ENCODE measurements around the gene MLXIP.
"Not testable (repeated sequence)": the region's sequence is repeated elsewhere in the genome, so short reads cannot be mapped to it uniquely, and the experiment has no call there.

MLXIP gene

DNA sequence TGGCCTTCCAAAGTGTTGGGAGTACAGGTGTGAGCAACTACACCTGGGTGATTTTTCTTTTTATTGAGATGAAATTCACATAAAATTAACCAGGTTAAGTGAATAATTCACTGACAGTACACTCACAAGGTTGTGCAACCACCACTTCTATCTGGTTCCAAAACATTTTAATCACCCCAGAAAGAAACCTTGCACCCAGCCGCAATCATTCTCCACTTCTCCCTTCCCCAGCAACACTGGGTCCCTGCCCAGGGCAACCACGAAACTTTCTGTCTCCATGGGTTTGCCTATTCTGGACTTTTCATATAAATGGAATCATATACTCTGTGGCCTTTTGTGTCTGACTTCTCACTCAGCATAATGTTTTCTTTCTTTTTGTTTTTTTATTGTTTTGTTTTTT lies 26.3 kb upstream of the MLXIP start:
- DNase-seq (ENCODE audit: low read depth) = no peak

DNA sequence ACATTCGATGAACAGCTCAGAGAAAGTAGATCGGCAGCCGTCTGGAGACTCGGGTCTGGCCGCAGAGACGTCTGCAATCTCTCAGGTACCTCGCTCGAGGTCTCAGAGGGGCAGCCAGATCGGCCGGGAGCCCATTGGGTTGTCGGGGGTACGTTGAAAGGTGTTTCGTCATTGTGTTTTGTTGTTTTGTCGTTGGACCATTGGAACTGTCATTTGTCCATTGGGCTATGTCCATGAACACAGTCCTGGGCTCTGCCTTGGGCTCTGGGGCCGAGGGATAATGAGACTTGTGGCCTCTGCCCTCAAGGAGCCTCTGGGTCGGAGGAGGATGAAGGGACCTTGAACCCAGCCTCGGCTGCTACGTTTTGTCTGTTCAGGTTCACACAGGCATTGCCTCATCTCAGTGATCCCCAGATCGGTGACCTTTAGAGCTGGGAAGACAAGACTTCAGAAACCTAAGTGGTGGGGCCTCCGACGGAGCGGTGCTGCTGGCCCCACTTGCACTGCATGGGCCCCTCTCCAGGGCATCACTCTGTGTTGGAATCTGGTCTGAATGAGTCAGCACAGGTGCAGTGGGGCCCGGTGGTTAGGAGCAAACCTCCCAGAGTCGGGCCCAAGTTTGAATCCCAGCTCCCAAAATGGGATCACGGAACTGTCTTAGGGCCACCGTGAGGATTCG lies 23.6 kb upstream of the MLXIP start:
- no peak for DNase-seq (ENCODE audit: low read depth)

DNA sequence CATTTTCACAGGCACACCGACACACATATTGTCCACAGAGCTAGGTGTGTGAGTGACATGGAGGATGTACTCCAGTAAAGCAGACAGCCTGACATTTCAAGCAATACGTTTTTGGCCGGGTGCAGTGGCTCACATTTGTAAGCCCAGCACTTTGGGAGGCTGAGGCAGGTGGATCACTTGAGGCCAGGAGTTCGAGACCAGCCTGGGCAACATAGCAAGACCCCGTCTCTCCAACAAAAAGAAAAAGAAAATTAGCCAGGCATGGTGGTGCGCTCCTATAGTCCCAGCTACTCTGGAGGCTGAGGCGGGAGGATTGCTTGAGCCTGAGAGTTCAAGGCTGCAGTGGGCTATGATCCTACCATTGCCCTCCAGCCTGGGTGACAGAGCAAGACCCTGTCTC lies 22.1 kb upstream of the MLXIP start:
- not testable (repeated sequence) for DNase-seq (ENCODE audit: low read depth)

DNA sequence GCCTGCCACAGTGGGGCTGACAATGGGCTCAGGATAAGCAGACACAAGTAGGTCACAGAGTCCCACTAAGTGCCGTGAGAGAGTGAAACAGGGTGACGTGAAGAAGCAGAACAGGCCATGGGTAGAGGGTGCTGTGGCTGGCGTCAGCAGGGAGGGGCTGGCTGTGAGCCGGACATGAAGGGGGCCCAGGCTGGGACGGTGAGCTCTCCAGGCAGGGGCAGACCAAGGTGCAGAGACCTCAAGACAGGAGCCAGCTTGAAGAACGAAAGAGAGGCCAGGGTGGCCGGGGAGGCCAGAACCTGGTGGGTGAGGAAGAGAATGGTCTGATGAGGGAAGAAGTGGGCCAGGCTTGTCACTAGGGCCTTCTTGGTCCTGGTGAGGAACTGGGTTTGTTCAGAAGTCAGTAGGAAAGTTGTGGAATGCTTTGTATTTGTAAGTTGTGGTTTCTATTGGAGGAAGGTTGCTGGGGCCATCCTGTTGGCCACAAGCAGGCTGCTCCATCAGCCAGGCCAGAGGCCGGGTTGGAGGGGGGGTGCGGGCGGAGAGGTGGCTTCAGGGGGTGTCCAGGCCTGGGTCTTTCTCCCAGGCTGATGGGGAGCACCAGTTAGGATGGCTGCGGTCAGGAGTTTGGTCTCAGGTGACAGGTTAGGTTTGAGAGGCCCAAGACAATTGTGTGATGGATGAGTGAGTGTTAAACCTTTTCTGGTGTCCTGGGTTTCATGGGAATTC lies 21.4 kb upstream of the MLXIP start:
- DNase-seq (ENCODE audit: low read depth) = no peak

DNA sequence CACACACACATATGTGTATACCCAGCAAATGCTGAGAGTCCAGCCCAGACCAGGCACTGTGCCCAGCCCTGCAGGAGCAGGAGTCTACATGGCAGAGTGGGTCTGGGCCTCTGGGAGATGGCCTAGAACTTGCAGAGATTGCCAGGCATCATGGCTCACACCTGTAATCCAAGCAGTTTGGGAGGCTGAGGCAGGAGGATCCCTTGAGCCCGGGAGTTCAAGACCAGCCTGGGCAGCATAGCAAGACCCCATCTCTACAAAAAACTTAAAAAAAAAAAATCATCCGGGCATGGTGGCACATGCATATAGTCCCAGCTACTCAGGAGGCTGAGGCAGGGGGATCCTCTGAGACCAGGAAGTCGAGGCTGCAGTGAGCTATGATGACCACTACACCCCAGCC lies 20.8 kb upstream of the MLXIP start:
- DNase-seq (ENCODE audit: low read depth) = no peak

DNA sequence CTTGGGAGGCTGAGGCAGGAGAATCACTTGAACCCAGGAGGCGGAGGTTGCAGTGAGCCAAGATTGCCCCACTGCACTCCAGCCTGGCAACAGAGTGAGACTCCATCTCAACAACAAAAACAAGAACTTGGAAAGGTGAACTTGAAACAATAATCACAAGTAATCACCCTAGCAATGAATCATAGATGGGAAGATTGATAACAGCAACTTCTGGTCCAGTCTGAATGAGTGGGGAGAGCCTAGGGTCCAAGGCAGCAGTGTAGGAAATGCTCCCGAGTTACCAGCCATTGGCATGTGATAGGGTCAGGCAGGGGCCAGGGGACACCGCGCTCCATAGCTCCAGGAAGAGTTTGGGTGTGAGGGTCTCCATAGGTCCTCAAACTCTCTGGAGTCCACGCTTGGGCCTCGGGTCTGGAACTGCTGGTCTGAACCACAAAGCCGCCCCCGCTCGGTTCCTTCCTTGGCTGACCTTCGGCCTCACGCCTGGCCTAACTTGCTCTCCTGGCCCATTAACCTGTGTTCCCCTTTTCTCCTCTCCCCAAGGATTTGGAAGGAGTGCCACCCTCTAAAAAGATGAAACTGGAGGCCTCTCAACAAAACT lies 19.9 kb upstream of the MLXIP start:
- no peak for DNase-seq (ENCODE audit: low read depth)

DNA sequence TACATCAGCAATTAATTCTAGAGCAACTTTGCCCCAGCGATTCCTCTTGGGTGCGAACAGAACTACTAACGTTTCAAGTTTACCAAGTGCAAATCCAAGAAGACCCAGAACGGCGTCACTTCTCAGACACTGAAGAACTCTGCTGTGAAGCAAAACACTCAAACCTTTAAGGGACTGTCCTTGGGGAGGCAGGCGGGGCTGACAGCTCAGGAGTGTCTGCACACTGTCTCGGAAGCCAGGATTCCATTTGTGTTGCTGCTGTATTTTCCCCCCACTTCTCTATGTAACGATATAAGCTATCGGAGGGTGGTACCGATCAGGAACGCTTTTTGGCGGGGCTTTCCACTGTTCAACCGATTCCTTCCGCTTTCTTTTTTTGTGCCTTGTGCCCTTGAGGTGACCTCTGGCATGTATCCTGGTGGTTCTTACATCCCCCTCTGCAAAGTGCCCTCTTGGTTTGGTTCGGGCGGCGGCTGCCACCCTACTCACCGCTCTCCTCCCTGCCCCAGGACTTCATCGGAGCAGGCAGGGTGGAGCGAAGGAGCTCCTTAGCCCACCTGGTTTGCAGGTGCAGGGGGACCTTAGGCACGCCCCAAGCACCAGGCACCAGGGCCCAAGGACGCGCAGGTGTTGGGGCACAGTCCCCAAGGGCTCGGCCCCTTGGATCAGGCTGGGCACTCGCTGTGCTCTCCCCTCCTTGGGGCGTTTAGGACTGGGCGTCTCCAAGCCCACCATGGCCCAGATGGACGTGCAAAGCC lies 19.2 kb upstream of the MLXIP start:
- DNase-seq (ENCODE audit: low read depth) = no peak

DNA sequence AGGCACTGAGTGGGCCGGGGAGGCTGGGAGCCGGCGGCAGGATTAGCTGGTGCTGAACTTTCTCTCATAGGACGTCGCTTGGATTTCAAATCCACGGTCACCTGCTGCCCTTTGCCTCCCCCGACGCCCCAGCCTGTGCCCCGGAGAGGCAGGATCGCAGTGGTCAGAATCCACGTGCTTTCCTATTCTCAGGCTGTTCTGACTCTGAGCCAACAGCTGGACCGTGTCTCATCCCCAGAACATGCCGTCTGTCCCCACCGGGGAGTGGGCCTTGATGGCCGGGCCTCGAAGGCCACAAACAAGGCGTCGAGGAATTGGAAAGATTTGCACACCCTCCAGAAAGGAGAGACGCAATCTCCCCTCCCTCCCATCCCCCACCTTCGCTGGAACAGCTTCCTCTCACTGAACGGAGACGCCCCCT lies 18.5 kb upstream of the MLXIP start:
- DNase-seq (ENCODE audit: low read depth) = no peak

DNA sequence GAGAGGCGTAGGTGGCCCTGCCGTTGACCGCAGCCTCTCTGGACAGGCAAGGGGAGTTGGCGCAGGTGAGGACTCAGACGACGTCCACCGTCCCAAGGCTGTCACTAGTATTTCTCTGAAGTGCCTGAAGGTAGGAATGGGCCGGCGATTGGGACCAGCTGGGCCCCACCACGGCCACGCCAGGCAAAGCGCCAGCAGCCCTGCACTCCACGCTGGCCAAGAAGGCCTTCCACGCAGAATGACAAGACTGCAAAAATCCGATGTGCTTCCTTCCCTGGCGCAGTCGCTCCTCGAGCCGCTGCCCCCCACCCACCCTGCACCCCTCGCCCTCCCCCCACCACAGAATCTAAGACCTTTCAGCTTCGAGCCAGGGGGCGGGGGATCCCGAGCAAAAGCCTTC lies 17.3 kb upstream of the MLXIP start:
- DNase-seq (ENCODE audit: low read depth) = no peak

DNA sequence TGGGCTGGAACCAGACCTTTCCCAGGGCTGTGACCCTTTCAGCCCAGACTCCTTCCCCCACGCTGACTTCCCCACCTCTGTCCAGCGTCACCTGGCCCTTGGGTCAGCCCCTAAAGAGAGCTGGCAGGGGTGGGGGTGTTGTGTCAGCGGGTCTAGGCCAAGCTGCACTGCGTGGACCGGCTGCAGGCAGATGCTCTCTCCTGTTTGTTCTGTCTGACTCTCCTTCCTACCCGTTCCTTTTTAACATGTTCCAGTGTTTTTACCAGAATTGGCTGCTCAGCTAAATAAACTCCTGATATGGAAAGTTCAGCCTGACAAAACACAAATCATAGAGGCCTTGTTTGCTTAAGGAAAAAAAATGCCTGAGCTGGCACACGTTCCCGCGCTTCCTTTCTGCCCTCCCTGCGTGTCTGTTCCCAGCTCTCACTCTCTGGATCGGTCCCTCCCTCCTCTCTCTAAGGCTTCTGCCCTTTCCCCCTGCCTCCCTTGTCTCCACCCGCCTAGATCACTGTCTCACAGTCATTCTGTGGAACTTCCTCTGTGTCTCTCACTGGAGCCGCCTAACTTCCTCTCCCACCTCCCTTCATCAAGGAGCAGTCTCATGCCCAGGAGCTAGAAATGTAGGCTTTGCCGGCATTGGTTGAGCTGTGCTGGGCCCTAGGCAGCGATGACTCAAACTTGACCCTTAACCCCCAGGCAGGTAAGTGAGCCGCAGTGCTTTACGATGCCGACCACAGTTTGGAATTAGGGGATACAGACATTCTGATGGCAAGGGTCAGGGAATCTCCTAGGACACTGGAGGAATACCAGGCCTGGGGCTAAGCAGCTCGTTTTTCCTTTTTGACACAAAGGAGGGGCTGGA lies 15.5 kb upstream of the MLXIP start:
- no peak for DNase-seq (ENCODE audit: low read depth)

DNA sequence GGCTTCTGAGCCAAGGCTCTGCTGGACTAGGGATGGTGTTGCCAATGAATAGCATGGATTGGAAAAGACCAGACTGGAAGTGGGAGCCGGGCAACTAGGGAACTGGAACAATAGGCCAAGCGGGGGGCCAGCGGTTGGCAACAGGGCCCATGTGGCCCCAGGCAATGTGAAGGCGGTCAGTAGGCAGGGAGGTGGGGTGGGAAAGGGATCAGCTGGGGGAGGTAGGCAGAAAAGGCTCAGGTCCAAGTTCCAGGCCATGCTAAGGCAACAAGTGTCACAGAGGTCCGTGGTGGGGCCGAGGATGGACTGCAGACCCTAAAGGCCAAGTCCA lies 14.9 kb upstream of the MLXIP start:
- no peak for DNase-seq (ENCODE audit: low read depth)

DNA sequence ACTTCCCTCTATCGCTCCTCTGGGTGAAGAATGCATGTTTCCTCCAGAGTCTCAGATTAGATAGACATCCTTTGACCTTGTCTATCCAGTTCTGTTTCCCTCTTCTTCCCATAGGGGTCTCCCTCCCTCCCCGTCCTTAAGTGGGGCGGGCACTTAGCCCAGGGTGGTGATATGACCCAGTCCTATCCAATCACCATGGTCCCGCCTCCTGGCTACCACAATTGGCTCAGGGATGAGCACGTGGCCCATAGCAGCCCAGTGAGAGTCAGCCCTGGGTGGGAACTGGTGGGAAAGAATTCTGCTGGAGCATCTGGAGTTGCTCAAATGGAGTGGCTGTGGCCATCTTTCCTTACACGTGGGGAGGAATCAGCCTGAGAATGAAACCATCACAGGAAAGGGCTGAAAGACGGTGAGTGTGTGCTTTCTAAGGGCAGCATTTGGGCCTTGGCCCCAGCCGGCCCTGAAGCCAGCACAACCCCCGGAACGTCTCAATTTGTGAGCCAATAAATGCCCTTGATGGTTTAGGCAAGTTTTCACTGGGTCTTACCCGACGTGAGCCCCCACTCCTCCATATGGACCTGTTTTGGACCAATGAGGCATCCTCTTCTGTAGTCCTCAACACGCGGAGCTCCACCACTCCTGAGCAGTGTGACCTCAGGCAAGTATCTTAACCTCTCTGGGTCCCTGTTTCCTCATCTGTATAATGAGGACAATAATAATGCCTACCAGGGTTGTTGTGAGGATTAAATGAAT lies 14.4 kb upstream of the MLXIP start:
- DNase-seq (ENCODE audit: low read depth) = no peak

DNA sequence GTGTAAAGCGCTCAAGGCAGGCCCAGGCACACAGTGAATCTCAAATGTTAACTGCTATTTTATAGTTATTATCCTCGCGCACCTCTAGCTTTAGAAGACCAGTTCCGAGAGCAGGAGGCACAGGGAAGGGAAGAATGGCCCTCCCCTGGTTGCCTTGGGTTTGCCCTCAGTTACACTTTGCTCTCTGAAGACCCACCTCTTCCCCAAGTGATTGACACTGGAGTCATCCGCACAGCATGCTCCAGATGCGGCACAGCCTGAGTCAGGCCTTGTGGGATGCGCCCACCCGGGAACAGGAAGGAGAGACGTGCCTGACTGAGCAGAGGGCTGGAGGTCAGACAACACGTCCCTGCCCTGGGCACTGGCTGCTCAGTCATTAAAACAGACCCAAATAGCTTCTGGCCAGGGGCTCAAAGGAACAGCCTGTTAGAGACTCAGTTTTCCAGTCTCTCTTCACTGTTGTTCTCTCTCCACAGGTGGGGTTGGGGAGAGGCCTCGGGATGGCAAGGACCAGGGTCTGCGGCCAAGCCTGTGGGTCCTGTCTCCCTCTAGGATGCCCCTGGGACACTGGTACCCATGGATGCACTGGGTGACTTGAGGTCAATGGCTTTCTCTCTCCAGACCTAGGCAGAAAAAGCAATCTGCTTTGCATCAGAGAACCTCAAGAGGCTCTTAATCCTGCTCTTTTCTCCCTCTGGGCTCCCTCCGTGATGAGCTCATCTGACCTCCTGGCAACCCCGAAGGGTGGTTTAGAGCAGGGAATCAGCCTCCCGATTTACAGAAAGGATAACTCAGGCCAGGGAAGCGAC lies 13.6 kb upstream of the MLXIP start:
- DNase-seq (ENCODE audit: low read depth) = no peak

DNA sequence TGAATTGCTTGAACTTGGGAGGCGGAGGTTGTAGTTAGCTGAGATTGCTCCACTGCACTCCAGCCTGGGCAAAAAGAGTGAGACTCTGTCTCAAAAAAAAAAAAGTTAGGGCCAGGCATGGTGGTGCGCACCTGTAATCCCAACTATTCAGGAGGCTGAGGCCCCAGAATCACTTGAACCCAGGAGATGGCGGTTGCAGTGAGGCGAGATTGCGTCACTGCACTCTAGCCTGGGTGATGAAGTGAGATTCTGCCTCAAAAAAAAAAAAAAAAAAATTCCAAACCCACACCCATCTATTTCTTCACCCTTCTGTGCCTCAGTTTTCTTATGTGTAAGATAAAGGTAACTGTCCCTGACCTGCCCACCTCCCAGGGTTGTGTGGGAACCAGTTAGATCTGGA lies 11.0 kb upstream of the MLXIP start:
- no peak for DNase-seq (ENCODE audit: low read depth)

DNA sequence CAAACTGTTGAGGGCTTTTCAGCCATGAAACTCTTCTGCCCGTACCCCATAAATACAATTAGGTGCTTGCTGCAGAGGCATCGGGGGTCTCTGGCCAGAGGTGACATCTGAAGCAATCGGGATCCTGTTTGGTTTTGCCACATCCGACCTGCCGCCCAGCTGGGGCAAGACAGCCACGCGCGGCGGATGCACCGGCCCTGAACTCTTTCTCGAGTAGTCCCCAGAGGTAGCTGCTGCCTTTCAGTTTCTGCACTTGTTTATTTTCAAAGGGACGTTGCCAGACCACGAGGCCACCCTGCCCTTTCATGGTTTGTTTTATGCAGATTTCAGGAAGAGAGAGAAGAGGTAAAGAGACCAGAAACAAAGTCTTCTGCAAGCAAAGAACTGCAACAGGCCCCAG lies 10.6 kb upstream of the MLXIP start:
- no peak for DNase-seq (ENCODE audit: low read depth)

DNA sequence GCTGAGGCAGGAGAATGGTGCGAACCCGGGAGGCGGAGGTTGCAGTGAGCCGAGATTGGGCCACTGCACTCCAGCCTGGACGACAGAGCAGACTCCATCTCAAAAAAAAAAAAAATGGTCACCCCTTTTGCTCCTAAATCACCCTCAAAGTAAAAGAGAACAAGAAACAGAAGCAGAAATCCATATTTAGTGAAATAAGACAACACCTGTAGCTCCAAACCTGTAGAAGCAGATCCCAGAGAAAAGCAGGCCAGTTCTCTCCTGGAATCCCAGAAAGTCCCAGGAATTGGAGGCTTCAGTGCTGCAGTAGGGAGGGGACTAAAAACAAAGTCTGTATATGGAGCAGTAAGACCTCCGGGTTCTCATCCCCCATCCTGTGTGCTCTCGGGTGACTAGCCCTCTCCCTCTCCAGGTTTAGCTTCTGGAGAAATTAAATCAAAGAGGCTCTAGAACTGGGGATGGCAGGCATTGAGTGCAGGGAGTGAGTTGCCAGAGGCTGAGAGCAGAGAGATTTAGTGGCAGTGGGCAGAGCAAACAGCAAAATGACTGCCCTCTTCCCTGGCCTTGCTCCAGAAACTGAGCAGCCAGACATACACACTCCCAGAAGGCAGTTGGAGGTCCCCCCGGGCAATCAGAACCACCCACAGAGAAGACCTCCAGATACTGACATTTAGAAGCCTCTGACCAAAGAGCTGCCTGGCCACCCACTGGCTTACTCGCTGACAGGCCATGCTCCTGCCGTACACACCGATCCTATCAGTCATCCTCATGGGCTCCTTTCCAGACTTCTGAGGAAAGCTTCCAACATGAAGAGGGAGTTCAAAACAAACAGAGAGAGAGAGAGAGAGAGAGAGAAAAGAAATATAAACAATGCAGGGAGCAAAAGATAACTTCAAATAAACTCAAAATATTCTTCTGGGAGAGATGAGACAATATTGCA lies 6.3 kb upstream of the MLXIP start:
- no peak for DNase-seq (ENCODE audit: low read depth)

DNA sequence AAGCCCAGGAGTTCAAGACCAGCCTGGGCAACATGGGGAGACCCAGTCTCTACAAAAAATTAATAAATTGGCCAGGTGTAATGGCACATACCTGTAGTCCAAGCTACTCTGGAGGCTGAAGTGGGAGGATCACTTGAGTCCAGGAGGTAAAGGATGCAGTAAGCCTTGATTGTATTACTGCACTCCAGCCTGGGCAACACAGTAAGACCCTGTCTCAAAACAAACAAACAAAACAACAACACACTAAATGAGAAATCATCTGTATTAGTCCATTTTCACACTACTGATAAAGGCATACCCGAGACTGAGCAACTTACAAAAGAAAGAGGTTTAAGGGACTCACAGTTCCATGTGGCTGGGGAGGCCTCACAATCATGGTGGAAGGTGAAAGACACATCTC lies 4.7 kb upstream of the MLXIP start:
- no peak for DNase-seq (ENCODE audit: low read depth)

DNA sequence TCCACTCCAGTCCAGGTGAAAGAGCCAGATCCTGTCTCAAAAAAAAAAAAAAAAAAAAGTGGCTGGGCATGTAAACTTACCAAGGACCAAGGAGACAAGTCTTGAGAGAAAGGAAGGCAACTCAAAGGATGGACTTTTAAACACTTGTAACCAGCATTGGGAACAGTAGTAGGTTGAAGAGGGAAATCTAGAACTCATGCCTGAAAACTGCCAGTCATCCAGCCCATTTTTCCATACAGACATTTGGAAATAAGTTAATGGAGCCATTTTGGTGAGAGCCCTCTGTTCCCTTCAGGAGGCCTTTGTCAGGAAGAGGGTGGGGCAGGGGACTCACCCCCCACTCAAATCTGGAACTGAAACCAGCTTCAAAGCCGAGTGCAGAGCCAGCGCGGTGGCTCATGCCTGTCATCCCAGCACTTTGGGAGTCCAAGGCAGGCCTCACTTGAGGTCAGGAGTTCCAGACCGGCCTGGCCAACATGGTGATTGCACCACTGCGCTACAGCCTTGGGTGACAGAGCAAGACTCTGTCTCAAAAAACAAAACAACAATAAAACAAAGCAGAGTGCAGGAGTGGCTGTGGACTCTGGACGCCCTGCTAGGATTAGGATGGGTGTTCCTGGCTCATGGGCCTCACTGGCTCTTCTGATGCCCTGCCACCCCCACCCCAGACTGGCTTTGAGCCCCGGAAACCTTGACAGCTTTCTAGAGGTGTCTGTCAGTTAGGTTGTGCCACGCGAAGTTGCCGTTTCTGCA lies 1.6 kb upstream of the MLXIP start:
- no peak for DNase-seq (ENCODE audit: low read depth)

Measured in activated T-helper 9 cell treated with anti-CD3 and anti-CD28 coated beads, Interleukin-2, amount 50 U/mL, for 16 hours (primary cell).